Testis (tissue), 2 donors: ENCODE data around the gene ADAM12.

Experiments
- CTCF ChIP-seq, 3 experiments: fragments of 450-650 bp in 2 of 3; fragments of 200-600 bp in 1 of 3; sonication (generic) in 1 of 3; IDR thresholded peaks; one replicate each; pipeline ENCODE4 v1.5.1; 2016 to 2019; ENCODE audit warnings: antibody characterized with exemption in 3 of 3, mild to moderate bottlenecking in 2 of 3, moderate library complexity in 1 of 3
- POLR2A ChIP-seq: fragments of 450-650 bp; IDR thresholded peaks from one replicate; pipeline ENCODE4 v1.6.1; 2017; ENCODE audit warnings: antibody characterized with exemption, mild to moderate bottlenecking, moderate library complexity

DNA sequence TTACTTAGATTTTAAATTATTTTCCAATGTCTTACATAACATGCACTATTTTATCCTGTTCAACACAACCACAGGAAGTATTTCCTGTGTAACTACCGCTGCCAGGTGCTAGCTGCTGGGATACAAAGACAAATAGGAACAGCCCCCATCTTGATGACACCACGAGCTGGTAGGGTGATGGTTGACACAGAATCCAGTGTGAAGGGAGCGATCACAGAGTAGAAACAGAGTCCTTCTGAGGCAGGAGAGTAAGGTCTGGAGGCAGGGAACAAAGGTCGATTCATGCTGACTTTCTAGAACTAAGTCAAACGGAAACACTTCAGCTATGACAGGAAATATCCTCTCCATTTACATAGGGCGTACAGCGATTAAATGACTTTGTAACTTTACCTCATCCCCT is 232.3 kb downstream of the ADAM12 start:
- no peak for TF ChIP-seq POLR2A
- TF ChIP-seq CTCF (IDR thresholded peaks at IDR 0.05) = no peak
